ENCODE data around the gene MRPS12.

DNA sequence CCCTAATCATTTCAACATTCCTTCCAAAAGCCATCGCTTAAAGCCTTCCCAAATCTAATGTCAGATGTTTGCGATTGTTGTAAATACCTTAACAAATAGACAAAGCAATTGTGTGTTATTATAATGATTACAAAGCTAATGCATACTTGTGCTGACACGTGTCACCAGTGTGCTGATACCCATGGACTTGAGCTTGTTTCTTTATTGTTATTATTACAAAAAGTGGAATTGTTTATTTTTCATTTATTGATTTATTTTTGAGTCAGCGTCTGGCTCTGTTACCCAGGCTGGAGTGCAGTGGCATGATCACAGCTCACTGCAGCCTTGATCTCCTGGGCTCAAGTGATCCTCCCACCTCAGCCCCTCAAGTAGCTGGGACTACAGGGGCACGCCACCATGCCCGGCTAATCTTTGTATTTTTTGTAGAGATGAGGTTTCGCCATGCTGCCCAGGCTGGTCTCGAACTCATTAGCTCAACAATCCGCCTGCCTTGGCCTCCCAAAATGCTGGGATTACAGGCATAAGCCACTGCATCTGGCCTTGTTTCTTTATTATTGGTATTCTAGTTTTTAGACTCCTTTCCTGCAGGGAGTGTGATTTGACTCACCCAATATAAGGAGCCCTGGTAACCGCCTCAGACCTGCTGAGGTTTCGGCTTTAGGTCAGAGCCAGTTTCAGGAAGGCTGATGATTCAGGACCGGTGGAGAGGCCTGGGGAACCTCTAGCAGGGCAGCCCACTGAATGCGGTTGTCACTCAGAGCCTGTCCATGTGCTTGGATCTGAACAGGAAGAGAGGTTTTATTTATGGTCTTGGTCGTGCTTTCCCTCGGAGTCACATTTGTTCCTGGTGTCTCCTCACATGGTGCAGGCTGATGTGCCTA lies 46.9 kb downstream of the MRPS12 start:
- TF ChIP-seq GATA2 (IDR thresholded peaks at IDR 0.05; ENCODE audit: low read depth, low read length): no peak
- TF ChIP-seq GATA3 (IDR thresholded peaks at IDR 0.05; ENCODE audit: low read depth, low read length): no peak
